HG03571 (cell line): ENCODE measurements around the gene CLK3.
"Not testable (repeated sequence)": the region's sequence is repeated elsewhere in the genome, so short reads cannot be mapped to it uniquely, and the experiment has no call there.

Experiments used
- ATAC-seq: cut with Tn5 transposase; IDR thresholded peaks from one replicate; pipeline ENCODE4 v1.9.1; 2021; ENCODE audit not compliant: unreplicated experiment

Gene CLK3

GRCh38 chr15:74642348-74642733 is 26.7 kb downstream of the CLK3 start:
- ATAC-seq = no peak

DNA sequence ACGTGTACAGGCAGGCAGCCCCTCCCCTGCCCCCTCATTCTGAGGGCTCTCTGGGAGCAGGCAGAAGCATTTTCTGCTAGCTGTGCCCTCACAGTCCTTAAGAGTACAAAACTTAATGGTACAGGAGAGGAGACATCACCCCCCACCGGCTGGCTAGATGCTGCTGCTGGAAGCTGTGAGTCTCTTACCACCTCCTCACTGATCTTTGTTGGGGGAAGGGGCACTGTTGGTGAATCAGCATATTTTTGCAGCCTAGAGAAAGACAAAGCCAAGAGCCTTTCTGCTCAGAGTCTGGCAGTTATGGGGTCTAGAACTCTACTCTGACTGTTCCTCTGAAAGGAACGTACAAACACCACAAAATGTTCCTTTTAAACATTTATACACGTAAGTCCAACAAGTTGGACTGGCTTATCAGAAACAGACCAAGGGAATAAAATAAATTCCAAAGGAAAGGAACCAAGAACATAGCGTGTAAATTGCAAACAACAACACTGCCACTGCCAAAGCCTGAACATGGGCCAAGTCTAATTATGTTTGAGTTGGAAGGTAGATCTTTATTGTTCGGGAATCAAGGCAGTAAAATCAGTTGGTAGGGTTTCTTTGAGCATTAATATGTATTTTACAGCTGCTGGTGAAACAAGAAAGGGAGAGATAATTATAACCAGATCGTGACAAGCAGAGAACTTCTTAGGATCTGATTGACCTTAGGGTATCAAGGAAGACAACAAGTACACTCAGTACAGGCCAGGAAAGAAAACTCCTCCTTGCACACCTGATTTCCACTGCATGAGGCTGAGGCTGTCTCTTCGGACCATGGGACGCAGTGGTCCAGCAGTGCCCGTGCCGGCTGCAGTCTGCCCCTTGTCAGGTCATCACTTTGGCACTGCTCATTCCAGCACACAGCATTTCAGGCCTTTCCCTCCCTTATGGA is 27.4 kb downstream of the CLK3 start:
- ATAC-seq = no peak

- ATAC-seq = no peak
Observed at GRCh38 chr15:74643665-74644204, 28.1 kb downstream of the CLK3 start.

- no peak for ATAC-seq
Observed at GRCh38 chr15:74646480-74646879, 30.8 kb downstream of the CLK3 start.

DNA sequence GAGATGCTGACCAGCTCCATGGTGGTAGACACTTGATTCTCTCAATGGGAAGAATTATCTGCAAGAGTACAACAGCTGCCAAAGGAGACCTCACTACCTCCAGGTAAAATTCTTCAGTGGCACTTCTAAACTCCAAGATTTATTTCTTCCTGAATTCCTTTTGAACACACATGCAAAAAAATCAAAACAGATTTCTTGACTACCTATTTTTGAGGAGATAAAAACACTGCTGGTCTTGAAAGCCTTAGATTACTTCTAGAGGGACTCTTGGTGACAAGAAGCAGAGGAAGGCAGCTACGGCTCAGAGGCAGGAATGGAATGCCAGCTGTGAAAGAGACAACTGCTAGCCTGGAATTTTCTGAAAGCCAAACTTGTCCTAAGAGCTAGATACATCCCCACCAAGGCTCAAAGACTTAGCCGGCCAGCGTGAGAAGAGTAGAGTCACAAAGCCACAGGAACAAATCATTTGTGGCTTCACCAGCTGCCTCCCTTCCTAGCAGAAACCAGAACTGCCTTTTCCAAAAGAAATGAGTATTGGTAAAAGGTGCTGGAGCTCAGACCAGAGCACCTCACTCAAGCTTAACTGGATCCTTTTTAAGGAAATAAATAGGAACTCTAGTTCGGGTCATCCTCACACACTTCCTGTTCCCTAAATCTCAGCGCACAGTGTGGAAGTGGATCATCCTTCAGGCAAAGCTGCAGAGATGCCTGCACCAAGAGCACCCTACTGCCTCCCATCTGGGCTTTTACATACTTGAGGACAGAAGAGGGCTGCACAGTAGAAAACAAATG is 32.6 kb downstream of the CLK3 start:
- no peak for ATAC-seq

DNA sequence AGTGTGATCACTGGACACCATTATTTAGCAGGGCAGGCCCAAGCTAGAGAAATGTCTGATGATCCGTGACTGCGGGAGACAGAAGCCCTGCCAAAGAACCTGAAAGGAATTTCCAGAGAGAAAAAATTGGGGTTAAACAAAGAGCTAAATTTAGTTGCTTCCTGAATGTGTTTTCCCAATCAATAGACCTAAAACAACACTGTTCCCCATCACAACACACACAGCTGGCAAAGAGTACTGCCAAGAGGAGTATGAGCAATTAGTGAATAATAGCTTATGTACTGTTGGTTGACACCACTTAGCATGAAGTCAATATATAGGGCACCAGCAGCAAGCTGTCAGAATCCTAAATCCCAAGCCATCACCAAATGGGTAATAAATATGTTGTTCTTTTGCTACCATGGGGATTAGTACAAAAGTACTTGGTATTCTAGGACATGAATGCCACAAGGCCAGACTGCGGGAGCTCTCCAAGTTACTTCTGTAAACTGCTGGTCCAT is 35.7 kb downstream of the CLK3 start:
- ATAC-seq = no peak

GRCh38 chr15:74653426-74654102 is 37.9 kb downstream of the CLK3 start:
- no peak for ATAC-seq

- ATAC-seq = no peak
Observed at GRCh38 chr15:74655424-74655823, 39.8 kb downstream of the CLK3 start.

- ATAC-seq = no peak
Observed at GRCh38 chr15:74656935-74657535, 41.4 kb downstream of the CLK3 start.

GRCh38 chr15:74657846-74658245 is 42.2 kb downstream of the CLK3 start:
- ATAC-seq = no peak

DNA sequence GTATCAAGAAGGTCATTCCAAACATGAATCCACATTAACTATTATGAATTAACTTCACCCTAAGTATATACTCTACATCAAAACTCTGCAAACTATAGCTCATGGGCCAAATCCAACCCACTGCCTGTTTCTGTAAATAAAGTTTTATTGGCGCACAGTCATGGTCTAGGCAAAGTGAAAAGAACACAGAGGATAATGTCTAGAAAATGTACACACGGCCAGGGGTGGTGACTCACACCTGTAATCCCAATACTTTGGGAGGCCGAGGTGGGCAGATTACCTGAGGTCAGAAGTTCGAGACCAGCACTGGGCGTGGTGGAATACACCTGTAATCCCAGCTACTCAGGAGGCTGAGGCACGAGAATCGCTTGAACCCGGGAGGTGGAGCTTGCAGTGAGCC is 45.6 kb downstream of the CLK3 start:
- not testable (repeated sequence) for ATAC-seq

- no peak for ATAC-seq
Observed at GRCh38 chr15:74662064-74662860, 46.6 kb downstream of the CLK3 start.

- ATAC-seq = no peak
Observed at GRCh38 chr15:74663303-74664027, 47.8 kb downstream of the CLK3 start.

DNA sequence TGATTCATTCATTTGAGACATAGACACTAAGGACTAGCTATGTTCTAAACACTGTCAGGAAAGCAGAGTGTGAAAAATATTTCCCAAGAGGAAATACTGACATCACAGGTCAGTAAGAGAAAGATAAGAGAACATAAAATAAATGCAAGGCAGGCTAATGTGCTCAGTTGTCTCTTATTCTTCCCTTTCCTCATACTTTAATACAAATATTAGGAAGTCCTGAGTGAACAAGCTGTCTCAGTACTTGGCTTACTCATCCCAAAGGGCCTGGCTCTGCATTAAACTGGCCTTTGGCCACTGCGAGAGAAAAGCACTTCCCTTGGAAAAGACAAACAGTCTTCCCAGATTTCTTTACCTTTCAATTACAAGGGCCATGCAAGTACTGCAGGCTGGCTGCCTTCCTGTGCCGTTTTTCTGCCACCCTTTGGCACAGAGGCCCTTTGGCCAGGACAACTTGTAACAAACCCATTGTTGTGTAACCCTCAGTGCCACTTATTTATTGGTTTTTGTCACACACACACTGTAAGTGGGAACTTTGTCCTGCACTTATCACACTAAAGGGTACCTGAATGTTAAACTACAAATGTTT is 48.5 kb downstream of the CLK3 start:
- ATAC-seq = no peak

DNA sequence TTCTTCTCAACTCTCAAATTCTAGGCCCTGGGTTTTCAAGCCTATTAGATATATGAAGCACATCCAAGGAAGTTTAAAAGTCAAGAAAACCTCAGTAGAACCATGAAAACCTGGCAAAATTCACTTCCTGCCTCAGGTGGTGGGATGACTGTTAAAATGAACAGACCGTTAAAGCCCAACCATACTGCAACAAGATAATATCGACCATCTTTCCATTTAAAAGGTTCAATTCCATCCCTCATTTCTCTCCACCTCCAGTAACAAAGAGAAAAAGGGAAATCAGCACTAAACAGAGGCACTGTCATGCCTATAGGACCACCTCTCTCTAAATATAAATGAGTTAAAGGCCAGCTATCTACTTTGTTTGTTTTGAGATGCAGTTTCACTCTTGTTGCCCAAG is 49.0 kb downstream of the CLK3 start:
- ATAC-seq = no peak

DNA sequence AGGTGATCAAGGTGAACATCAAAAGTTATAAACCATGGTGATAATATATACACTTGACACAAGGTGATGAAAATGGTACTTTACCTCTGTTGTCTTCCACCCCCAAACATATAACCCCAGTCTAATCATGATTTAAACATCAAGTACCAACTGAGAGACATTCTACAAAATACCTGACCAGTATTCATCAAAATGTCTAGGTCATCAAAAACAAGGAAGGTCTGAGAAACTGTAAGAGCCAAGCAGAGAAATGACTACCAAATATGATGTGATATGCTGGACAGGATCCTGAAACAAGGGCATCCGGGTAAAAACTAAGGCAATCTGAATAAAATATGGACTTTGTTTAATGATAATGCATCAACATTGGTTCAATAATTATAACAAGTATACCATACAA is 52.3 kb downstream of the CLK3 start:
- no peak for ATAC-seq

- ATAC-seq = no peak
Observed at GRCh38 chr15:74669627-74670026, 54.0 kb downstream of the CLK3 start.

DNA sequence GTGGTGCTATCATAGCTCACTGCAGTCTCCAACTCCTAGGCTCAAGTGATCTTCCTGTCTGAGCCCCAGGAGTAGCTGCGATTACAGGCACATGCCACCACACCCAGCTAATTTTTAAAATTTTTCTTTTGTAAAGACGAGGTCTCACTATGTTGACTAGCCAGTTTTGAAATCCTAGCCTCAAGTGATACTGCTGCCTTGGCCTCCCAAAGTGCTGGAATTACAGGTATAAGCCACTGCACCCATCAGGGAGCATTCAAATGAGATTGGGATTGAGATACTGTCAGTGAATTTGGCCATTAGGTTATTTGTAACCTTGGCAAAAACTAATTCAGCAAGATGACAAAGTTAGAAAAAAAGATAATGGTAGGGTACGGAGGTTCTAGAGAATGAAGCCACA is 58.5 kb downstream of the CLK3 start:
- ATAC-seq = no peak

DNA sequence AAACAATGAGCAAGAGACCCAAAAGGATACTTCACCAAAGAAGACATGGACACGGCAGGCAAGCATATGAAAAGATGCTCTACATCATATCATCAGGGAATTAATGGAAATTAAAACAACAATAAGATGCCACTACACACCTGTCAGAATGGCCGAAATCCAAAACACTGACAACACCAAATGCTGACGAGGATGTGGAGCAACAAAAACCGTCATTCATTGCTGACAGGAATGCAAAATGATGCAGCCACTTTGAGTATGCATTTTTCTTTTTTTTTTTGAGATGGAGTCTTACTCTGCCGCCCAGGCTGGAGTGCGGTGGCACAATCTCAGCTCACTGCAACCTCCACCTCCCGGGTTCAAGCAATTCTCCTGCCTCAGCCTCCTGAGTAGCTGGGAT is 61.2 kb downstream of the CLK3 start:
- no peak for ATAC-seq
